Fibroblast of peridontal ligament (primary cell): ENCODE results near the gene GBE1.
A peak's percentile ranks its signal among the peaks of the same experiment; 100 is the strongest.

Source experiments
- DNase-seq: peaks from one replicate; pipeline ENCODE4 v3.0.0-alpha.2; 2010; ENCODE audit errors: extremely low read depth

GBE1 gene

GRCh38 chr3:81753416-81754027 lies 7.9 kb downstream of the GBE1 start:
- DNase-seq: no peak

GRCh38 chr3:81752604-81753003 lies 8.8 kb downstream of the GBE1 start:
- no peak for DNase-seq

- DNase-seq: peak; percentile 29
These were observed 12.2 kb downstream of the GBE1 start for GRCh38 chr3:81749265-81749664.

GRCh38 chr3:81747280-81747679 lies 14.2 kb downstream of the GBE1 start:
- peak; percentile 42 for DNase-seq

GRCh38 chr3:81744366-81744765 lies 17.1 kb downstream of the GBE1 start:
- peak; percentile 97 for DNase-seq

GRCh38 chr3:81743096-81744025 lies 18.1 kb downstream of the GBE1 start:
- peak; percentile 99 for DNase-seq

- peak; percentile 44 for DNase-seq
These were observed 18.9 kb downstream of the GBE1 start for GRCh38 chr3:81742581-81742980.

- peak; percentile 94 for DNase-seq
These were observed 20.2 kb downstream of the GBE1 start for GRCh38 chr3:81741216-81741615.

- DNase-seq: peak; percentile 41
These were observed 20.7 kb downstream of the GBE1 start for GRCh38 chr3:81740731-81741130.

GRCh38 chr3:81735334-81735733 lies 26.1 kb downstream of the GBE1 start:
- DNase-seq: no peak

- no peak for DNase-seq
These were observed 26.7 kb downstream of the GBE1 start for GRCh38 chr3:81734742-81735141.

- DNase-seq: no peak
These were observed 28.8 kb downstream of the GBE1 start for GRCh38 chr3:81732642-81733041.

GRCh38 chr3:81728766-81729544 lies 32.5 kb downstream of the GBE1 start:
- DNase-seq: peak; percentile 61

- DNase-seq: peak; percentile 78
These were observed 34.7 kb downstream of the GBE1 start for GRCh38 chr3:81726735-81727134.

GRCh38 chr3:81726132-81726531 lies 35.3 kb downstream of the GBE1 start:
- peak; percentile 44 for DNase-seq

GRCh38 chr3:81723732-81724313 lies 37.6 kb downstream of the GBE1 start:
- DNase-seq: peak; percentile 70

GRCh38 chr3:81718311-81718710 lies 43.1 kb downstream of the GBE1 start:
- DNase-seq: no peak

- peak; percentile 80 for DNase-seq
These were observed 44.5 kb downstream of the GBE1 start for GRCh38 chr3:81716870-81717509.

GRCh38 chr3:81713031-81713430 lies 48.4 kb downstream of the GBE1 start:
- DNase-seq: no peak

GRCh38 chr3:81709606-81710005 lies 51.8 kb downstream of the GBE1 start:
- DNase-seq: no peak

- DNase-seq: no peak
These were observed 53.4 kb downstream of the GBE1 start for GRCh38 chr3:81707996-81708395.
